Activated naive CD4-positive, alpha-beta T cell treated with anti-CD3 and anti-CD28 coated beads, Interleukin-2, amount 50 U/mL, for 24 hours (primary cell): Measurements from ENCODE around the gene PCA3.

Experiments
- H3K27ac Mint-ChIP-seq: one replicate; pipeline ENCODE4 v1.8.0; 2021; ENCODE audit warnings: mild to moderate bottlenecking, mixed read lengths
- H3K27me3 Mint-ChIP-seq: one replicate; pipeline ENCODE4 v1.8.0; 2021; ENCODE audit warnings: mixed read lengths
- H3K36me3 Mint-ChIP-seq: one replicate; pipeline ENCODE4 v1.8.0; 2021; ENCODE audit warnings: mixed read lengths
- H3K4me1 Mint-ChIP-seq: one replicate; pipeline ENCODE4 v1.8.0; 2021; ENCODE audit warnings: mixed read lengths
- H3K4me3 Mint-ChIP-seq: one replicate; pipeline ENCODE4 v1.8.0; 2021; ENCODE audit warnings: mild to moderate bottlenecking, mixed read lengths
- H3K9me3 Mint-ChIP-seq: one replicate; pipeline ENCODE4 v1.8.0; 2021; ENCODE audit warnings: mixed read lengths

Gene PCA3

GRCh38 chr9:76789840-76790239, 25.6 kb downstream of the PCA3 start:
- Mint-ChIP-seq H3K9me3 (no peaks in the 10 kb centered on the region), H3K4me3 (no peak overlapping the region)

GRCh38 chr9:76793784-76794431, 29.7 kb downstream of the PCA3 start:
- H3K4me3 Mint-ChIP-seq: no peak overlapping the region
- H3K9me3 Mint-ChIP-seq: no peaks in the 10 kb centered on the region
- H3K27me3 Mint-ChIP-seq: peaks cover 1% of the 10 kb centered on the region
- no peaks in the 10 kb centered on the region for H3K4me1 Mint-ChIP-seq
- H3K36me3 Mint-ChIP-seq: no peaks in the 10 kb centered on the region
- no peak overlapping the region for H3K27ac Mint-ChIP-seq

More at GRCh38 chr9:76789840-76790239, 25.6 kb downstream of the PCA3 start:
- Mint-ChIP-seq H3K36me3 (no peaks in the 10 kb centered on the region), H3K27me3 (peaks cover 3% of the 10 kb centered on the region), H3K4me1 (no peaks in the 10 kb centered on the region), H3K27ac (no peak overlapping the region)

- no peak overlapping the region for H3K27ac Mint-ChIP-seq
- no peaks in the 10 kb centered on the region for H3K9me3 Mint-ChIP-seq
- H3K27me3 Mint-ChIP-seq: peaks cover 1% of the 10 kb centered on the region
- H3K4me3 Mint-ChIP-seq: no peak overlapping the region
- H3K36me3 Mint-ChIP-seq: no peaks in the 10 kb centered on the region
- no peaks in the 10 kb centered on the region for H3K4me1 Mint-ChIP-seq
These were observed 32.1 kb downstream of the PCA3 start for GRCh38 chr9:76796296-76796695.

- H3K27ac Mint-ChIP-seq: no peak overlapping the region
- H3K4me1 Mint-ChIP-seq: no peaks in the 10 kb centered on the region
- no peaks in the 10 kb centered on the region for H3K36me3 Mint-ChIP-seq
- no peak overlapping the region for H3K4me3 Mint-ChIP-seq
- H3K27me3 Mint-ChIP-seq: peaks cover 1% of the 10 kb centered on the region
- no peaks in the 10 kb centered on the region for H3K9me3 Mint-ChIP-seq
These were observed 34.3 kb downstream of the PCA3 start for GRCh38 chr9:76798527-76798926.

- H3K4me1 Mint-ChIP-seq: no peaks in the 10 kb centered on the region
- H3K9me3 Mint-ChIP-seq: no peaks in the 10 kb centered on the region
- no peak overlapping the region for H3K27ac Mint-ChIP-seq
- H3K4me3 Mint-ChIP-seq: no peak overlapping the region
- H3K27me3 Mint-ChIP-seq: peaks cover 1% of the 10 kb centered on the region
- H3K36me3 Mint-ChIP-seq: no peaks in the 10 kb centered on the region
These were observed 35.2 kb downstream of the PCA3 start for GRCh38 chr9:76799473-76799872.

GRCh38 chr9:76800901-76801300, 36.7 kb downstream of the PCA3 start:
- Mint-ChIP-seq H3K9me3 (no peaks in the 10 kb centered on the region), H3K27ac (no peak overlapping the region), H3K4me3 (no peak overlapping the region), H3K36me3 (no peaks in the 10 kb centered on the region), H3K27me3 (no peaks in the 10 kb centered on the region), H3K4me1 (no peaks in the 10 kb centered on the region)

GRCh38 chr9:76803083-76803482, 38.8 kb downstream of the PCA3 start:
- H3K36me3 Mint-ChIP-seq: no peaks in the 10 kb centered on the region
- no peaks in the 10 kb centered on the region for H3K9me3 Mint-ChIP-seq
- H3K27me3 Mint-ChIP-seq: no peaks in the 10 kb centered on the region
- H3K4me1 Mint-ChIP-seq: no peaks in the 10 kb centered on the region
- no peak overlapping the region for H3K27ac Mint-ChIP-seq
- no peak overlapping the region for H3K4me3 Mint-ChIP-seq

GRCh38 chr9:76803762-76804161, 39.5 kb downstream of the PCA3 start:
- Mint-ChIP-seq H3K4me3 (no peak overlapping the region), H3K9me3 (no peaks in the 10 kb centered on the region), H3K4me1 (no peaks in the 10 kb centered on the region), H3K27me3 (peaks cover 5% of the 10 kb centered on the region), H3K27ac (no peak overlapping the region), H3K36me3 (no peaks in the 10 kb centered on the region)

GRCh38 chr9:76808636-76809035, 44.4 kb downstream of the PCA3 start:
- no peak overlapping the region for H3K4me3 Mint-ChIP-seq
- no peak overlapping the region for H3K27ac Mint-ChIP-seq
- H3K27me3 Mint-ChIP-seq: peaks cover 14% of the 10 kb centered on the region
- H3K9me3 Mint-ChIP-seq: no peaks in the 10 kb centered on the region
- H3K4me1 Mint-ChIP-seq: no peaks in the 10 kb centered on the region
- H3K36me3 Mint-ChIP-seq: no peaks in the 10 kb centered on the region

- Mint-ChIP-seq H3K27ac (no peak overlapping the region), H3K9me3 (no peaks in the 10 kb centered on the region), H3K36me3 (no peaks in the 10 kb centered on the region), H3K4me3 (no peak overlapping the region), H3K27me3 (peaks cover 16% of the 10 kb centered on the region), H3K4me1 (no peaks in the 10 kb centered on the region)
These were observed 46.2 kb downstream of the PCA3 start for GRCh38 chr9:76810377-76810957.

- no peaks in the 10 kb centered on the region for H3K4me1 Mint-ChIP-seq
- H3K27me3 Mint-ChIP-seq: peaks cover 16% of the 10 kb centered on the region
- H3K4me3 Mint-ChIP-seq: no peak overlapping the region
- H3K9me3 Mint-ChIP-seq: no peaks in the 10 kb centered on the region
- no peaks in the 10 kb centered on the region for H3K36me3 Mint-ChIP-seq
- H3K27ac Mint-ChIP-seq: no peak overlapping the region
These were observed 48.4 kb downstream of the PCA3 start for GRCh38 chr9:76812591-76812990.

- Mint-ChIP-seq H3K27ac (no peak overlapping the region), H3K4me3 (no peak overlapping the region), H3K27me3 (peaks cover 2% of the 10 kb centered on the region), H3K9me3 (no peaks in the 10 kb centered on the region), H3K36me3 (no peaks in the 10 kb centered on the region), H3K4me1 (no peaks in the 10 kb centered on the region)
These were observed 53.3 kb downstream of the PCA3 start for GRCh38 chr9:76817489-76817888.

GRCh38 chr9:76818271-76818670, 54.0 kb downstream of the PCA3 start:
- no peaks in the 10 kb centered on the region for H3K9me3 Mint-ChIP-seq
- H3K4me1 Mint-ChIP-seq: no peaks in the 10 kb centered on the region
- no peaks in the 10 kb centered on the region for H3K36me3 Mint-ChIP-seq
- H3K4me3 Mint-ChIP-seq: no peak overlapping the region
- H3K27ac Mint-ChIP-seq: no peak overlapping the region
- H3K27me3 Mint-ChIP-seq: peaks cover 2% of the 10 kb centered on the region

GRCh38 chr9:76820431-76820830, 56.2 kb downstream of the PCA3 start:
- no peak overlapping the region for H3K27ac Mint-ChIP-seq
- no peak overlapping the region for H3K4me3 Mint-ChIP-seq
- no peaks in the 10 kb centered on the region for H3K36me3 Mint-ChIP-seq
- no peaks in the 10 kb centered on the region for H3K27me3 Mint-ChIP-seq
- no peaks in the 10 kb centered on the region for H3K9me3 Mint-ChIP-seq
- no peaks in the 10 kb centered on the region for H3K4me1 Mint-ChIP-seq

- H3K27ac Mint-ChIP-seq: no peak overlapping the region
- peaks cover 2% of the 10 kb centered on the region for H3K27me3 Mint-ChIP-seq
- no peaks in the 10 kb centered on the region for H3K4me1 Mint-ChIP-seq
- peaks cover 5% of the 10 kb centered on the region for H3K9me3 Mint-ChIP-seq
- H3K4me3 Mint-ChIP-seq: no peak overlapping the region
- H3K36me3 Mint-ChIP-seq: no peaks in the 10 kb centered on the region
These were observed 63.2 kb downstream of the PCA3 start for GRCh38 chr9:76827296-76828080.

GRCh38 chr9:76828447-76828846, 64.2 kb downstream of the PCA3 start:
- Mint-ChIP-seq H3K27ac (no peak overlapping the region), H3K36me3 (no peaks in the 10 kb centered on the region), H3K27me3 (peaks cover 2% of the 10 kb centered on the region)

More at GRCh38 chr9:76828447-76828846, 64.2 kb downstream of the PCA3 start:
- H3K4me1 Mint-ChIP-seq: no peaks in the 10 kb centered on the region
- peaks cover 5% of the 10 kb centered on the region for H3K9me3 Mint-ChIP-seq
- H3K4me3 Mint-ChIP-seq: no peak overlapping the region
